G401.6 (cell line): ENCODE measurements around the gene XPC.
"Not testable (repeated sequence)": the region's sequence is repeated elsewhere in the genome, so short reads cannot be mapped to it uniquely, and the experiment has no call there.

Experiments
- FAIRE-seq: peaks from 2 replicates; lab custom pipeline; 2012; peaks lifted over from hg19 to GRCh38; lab: Jason Lieb, UNC

XPC gene

DNA sequence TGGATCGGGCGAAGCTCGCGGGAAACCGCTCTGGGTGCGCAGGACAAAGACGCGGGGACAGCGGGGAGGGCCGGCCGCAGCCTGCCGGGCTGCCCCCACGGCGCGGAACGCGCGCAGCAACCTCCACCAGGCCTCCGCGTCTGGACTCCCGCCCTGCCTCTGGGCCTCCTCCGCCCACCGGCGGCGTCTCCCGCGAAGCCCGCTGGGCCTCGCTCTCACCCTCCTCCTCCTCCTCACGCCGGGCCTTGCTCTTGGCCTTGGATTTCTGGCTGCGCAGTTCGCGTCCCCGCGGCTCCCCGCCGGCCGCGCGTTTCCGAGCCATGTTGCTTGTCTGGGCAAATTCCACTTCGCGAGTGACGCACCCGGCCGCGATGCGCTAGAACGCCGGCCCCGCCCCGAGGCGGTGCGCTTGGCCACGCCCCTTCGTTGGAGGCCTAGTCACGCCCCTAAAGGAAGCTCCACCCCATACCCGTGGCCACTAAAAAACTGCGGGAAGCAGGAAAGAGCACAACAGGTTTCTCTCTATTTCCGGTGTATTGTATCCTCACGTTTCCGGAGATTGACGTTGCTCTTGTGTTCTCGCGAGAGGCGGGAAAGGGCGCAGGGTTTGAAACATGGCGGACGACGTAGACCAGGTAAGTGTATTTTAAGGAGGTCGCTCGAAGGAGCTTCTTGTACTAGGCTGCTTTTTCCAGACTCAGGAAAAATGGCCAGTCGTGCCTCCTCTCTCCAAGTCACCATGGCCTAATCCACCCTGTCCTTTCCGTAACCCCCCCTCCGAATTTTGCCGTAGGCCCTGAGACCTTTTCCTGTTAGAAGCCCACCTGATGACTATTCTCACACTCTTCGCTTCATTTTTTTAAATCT lies at the start of gene XPC, which contains the start of gene LSM3:
TSS of gene XPC (minus strand) at position 355 of the 867 bp plus-strand sequence. CDS start at position 322, 33 bp downstream.
TSS of gene LSM3 (plus strand) at position 571 of the 867 bp plus-strand sequence. CDS start at position 615, 44 bp downstream.
- FAIRE-seq: peak; percentile 99

DNA sequence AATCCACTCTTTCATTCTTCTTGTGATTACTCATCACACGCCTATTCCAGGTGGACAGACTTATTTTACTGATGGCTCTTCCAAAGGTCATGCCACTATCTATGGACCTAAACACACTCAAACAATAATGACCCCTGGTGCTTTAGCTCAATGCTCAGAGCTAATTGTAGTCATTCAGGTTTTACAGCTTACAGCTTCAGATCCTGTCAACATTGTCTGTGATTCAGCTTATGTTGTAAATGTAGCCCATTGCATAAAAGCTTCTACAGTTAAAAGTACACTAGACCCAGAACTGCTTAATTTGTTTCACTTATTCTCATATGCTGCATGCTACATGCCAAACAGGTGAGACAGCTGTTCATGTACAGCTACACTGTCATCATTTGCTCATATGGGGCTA lies 49.5 kb upstream of the XPC start:
- no peak for FAIRE-seq

DNA sequence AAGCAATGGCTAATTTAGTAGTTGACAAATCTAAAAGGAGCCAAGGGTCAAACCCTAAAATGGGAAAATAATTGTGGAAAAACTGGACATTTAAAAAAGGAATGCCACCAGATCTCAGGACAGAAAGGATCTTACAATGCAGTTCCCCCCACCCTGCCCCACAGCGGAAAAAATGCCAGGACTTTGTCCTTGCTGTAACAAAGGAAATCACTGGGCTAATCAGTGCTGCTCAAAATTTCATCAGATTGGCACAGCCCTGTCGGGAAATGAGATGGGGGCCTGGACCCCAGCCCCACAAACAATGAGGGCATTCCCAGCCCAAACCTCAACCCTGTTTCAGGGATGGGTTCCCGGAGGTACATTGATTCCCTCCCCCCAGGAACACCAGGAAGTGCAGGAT lies 48.0 kb upstream of the XPC start:
- FAIRE-seq: not testable (repeated sequence)

DNA sequence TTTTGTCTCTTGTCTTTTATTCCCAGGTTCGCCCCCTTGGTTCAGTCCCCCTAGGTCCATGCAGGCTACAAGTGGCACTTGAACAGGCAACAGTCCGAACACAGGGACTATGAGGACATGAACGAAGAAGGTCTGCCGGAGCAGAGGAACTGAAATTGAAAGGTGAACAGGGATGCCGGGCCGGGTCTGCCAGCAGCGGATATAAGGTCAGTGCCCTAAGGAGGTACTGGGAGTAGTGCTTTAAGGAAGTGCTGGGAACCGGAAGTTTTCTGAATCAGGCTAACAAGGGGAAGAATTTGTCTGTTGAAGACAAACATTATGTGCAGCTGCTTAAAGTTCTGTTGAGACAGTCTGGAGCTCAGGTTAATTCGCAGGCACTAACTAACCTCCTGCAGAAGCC lies 47.0 kb upstream of the XPC start:
- FAIRE-seq: no peak

DNA sequence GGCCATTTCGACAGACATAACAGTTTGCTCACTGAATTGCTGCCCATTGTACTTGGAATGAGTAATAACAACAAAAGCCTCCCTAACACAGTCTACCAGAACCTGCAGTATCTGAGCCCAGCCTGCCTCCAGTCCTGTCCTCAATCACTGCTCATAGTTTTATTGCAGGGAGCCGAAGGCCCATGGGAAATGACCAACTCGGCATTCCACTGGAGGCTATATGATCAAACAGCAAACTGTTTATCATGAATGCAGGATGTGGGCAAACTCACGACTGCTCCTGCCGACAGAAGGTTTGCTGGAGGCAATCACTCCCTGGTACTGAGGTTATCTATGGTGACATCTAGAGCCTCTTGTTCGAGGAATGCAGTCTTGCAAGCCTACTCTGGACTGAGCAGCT lies 46.5 kb upstream of the XPC start:
- no peak for FAIRE-seq

DNA sequence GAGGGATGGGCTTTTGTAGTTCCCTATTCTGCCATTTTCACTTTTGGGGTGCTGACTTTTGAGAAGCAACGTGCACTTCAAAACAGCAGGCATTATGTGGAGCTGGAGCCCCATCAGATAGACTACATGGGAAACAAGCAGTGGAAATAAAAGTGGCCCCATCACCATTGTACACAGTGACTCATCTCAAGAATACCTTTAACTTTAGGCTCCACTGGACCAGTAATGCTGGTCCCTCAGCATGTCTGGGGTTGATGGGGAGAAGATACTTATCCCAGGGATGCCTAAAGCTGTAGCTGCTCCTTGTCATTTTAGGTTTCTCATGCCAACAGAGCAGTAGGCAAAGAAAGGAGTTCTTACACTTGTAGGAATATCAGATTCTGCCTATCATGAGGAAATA lies 45.2 kb upstream of the XPC start:
- no peak for FAIRE-seq

DNA sequence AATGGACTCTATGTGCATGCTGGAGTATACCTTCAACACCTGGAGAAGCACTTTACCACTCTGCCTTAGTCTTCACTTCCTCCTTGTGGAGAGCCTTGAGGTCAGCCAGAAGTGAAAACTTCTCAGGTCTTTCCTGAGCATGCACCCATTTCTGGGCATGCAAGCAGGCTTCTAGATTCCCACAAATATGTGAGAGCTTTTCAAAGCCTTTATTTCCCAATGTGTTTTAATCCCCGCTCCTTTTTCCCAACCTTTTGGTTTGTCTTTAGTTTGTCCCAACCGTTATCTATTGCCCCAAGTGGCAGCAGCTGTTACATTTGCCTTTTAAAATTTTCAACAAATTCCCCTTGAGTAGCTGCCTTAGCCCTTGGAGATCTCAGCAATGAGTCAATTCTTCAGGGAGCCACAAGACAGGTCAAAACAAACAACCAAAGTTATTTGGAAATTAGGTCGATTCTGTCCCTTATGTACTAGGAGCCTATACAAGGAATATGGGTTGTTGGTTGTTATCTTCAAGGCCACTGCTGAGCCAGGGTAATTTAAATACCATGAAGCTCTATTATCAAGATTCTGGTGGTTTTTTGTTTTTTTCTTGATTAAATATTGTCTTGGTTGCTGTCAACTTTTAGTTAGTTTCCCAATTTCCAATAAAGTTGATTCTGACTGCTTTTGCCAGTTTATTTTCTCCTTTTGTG lies 44.6 kb upstream of the XPC start:
- no peak for FAIRE-seq

DNA sequence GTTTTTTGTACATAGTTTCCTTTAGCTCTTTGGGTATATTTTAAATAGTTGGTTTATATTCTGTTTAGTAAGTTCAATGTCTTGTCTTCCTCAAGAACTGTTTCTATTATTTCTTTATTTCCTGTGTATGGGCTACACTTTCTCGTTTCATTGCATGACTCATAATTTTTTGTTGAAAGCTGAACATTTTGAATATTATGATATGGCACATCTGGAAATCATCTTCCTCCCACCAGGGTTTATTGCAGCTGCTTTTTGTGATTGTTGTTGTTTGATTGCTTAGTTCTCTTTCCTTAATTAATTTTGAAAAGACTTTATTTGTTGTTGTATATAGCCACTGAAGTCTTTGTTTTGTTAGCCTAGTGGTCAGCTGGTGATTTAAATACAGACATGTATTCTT lies 44.1 kb upstream of the XPC start:
- FAIRE-seq: no peak

DNA sequence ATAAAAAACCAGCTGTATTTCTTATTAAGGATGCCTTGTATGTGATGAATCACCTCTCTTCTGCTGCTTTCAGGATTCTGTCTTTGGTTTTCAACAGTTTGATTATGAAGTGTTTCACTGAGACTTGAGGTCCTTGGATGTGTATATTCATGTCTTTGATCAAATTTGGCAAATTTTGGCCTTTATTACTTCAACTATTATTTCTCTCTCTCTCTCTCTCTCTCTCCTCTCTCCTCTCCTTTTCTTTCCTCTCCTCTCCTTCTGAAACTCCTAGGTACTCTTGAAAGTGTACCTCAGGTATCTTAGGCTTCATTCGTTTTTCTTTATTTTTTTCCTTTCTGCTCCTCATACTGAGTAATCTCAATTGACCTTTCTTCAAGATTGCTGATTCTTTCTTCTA lies 43.5 kb upstream of the XPC start:
- no peak for FAIRE-seq

DNA sequence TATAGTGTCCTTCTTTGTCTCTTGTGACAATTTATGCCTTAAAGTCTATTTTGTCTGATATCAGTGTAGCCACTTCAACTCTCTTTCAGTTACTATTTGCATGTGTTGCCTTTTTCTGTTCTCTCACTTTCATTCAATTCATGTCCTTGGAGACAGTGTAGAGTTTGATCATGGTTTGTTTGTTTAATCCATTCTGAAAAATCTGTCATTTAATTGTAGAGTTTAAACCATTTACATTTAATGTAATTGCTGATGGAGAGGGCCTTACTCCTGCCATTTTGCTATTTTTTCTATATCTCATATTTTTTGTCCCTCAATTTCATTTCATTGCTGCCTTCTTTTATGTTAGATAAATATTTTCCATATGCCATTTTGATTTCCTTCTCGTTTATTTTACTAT lies 42.5 kb upstream of the XPC start:
- FAIRE-seq: no peak

DNA sequence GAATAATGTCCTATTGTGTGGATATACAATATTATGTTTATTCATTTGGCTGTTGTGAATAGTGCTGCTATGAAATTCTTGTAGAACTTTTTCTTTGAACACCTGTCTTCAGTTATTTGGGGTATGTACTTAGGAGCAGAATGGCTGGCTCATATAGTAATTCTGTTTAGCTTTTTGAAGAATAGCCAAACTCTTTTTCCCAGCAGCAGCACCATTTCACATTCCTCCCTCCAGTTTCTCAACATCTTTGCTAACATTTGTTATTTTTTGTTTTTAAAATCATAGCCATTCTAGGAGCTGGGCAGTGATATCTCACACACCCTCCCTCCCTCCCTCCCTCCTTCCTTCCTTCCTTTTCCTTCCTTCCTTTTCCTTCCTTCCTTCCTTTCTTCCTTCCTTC lies 40.0 kb upstream of the XPC start:
- FAIRE-seq: no peak

DNA sequence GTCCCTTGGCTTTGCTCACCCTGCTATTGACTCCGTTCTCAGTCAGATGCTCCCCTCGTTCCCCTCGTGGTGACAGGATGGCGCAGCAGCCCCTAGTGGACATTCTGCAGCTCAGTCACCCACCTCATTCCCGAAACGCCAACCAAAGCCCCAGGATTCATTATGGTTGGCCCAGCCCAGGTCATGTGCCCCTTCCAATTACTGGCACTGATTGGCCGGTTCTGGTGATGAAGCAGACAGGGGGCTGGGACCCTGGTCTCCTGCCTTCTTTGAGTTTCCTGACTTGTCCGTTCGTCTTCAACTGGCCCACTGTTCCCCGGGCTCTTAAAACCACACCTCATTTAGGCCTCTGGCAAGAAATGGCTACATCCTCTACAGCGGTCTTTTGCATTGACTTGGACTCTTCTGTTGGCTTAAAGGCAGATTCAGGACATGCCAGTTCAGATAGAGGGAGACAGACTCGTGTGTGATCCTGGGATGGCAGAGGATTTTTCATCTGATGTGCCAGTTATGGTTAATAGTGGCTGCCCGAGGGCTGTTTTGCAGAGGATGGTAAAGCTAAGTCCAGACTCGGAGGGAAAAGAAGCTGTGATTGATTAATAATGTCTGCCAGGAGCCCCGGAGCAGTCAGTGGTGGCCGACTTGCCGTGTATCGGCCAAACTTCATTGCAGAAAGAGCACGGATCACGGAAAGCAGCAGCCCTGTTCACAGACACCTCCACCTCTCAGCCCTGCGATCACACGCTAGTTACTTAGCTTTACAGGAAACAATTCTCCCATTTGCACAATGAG lies 38.1 kb upstream of the XPC start:
- no peak for FAIRE-seq

DNA sequence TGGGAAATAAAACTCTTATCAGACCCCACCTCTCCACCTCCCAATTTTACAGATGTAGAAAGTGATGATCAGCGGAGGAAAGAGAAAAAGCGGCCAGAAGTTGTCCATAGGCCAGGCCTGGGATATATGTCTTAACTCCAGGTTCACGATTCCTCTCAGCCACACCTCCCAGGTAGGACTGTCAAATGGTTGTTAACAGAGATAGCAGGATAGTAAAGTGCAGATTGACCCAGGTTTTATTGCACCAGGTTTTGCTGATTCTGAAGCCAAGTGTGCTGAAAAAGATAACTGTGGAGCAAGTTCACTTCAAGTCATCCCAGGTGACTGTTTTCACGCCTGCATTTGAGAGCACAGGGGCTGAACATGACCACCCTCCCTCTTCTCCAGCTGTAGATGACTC lies 36.4 kb upstream of the XPC start:
- no peak for FAIRE-seq

DNA sequence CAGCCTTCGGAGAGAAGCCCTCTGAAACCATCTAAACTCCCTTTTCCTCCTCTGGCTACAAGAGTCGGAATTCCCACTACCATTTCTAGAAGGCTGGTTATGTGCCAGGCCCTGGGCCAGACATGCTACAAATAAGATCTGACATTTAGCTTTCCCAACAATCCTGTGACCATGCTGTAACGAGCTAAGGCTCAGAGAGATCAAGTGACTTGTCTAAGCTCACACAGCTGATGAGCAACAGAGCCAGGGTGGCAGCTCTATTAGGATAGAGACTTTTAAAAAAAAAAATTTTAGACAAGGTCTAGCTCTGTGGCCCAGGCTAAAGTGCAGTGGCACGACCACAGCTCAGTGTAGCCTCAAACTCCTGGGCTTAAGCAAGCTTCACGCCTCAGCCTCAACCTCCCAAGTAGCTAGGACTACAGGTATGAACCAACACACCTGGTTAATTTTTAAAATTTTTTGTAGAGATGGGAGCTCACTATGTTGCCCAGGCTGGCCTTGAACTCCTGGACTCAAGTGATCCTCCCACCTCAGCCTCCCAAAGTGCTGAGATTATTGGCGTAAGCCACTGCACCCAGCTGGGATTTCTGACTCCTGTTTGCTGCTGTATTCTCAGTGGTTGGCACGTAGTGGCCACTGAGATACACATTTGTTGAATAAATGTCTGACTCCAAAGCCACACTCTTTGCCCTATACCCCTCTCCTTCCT lies 34.8 kb upstream of the XPC start:
- no peak for FAIRE-seq

DNA sequence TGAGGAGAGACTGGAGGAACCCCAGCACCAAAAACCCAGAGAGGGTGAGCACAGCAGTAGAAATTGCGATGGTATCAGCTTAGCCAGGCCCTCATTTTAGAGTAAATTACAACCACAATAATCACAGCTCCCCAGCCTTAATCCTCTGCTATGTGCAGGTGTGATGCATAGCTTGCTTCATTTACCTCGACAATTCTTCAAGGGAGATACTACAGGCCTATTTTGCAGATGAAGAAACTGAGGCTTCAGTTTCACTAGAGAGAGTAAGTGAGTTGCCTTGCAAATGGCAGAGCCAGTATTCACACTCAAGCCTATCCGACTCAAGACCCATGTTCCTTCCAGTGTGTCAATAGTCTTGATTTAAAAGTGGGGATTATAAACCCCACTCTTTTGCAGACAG lies 33.6 kb upstream of the XPC start:
- FAIRE-seq: no peak

DNA sequence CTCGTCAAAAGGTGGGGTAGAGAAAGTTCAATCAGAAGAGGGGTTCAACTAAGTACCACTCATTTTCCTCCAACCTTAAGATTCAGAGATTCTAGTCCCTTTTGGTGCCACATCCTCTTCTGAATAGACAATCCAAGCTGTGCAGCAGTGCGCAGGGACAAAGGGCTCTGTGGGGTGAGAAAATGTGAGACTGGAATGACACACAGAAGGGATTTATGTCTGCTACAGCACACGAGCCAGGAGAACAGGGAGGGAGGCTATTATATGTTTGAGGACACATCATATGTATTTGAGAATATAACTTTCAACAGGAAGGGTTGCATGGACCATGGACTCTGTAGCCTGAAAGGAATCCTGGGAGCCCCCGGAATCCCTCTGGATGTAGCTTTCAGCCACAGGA lies 33.2 kb upstream of the XPC start:
- no peak for FAIRE-seq

DNA sequence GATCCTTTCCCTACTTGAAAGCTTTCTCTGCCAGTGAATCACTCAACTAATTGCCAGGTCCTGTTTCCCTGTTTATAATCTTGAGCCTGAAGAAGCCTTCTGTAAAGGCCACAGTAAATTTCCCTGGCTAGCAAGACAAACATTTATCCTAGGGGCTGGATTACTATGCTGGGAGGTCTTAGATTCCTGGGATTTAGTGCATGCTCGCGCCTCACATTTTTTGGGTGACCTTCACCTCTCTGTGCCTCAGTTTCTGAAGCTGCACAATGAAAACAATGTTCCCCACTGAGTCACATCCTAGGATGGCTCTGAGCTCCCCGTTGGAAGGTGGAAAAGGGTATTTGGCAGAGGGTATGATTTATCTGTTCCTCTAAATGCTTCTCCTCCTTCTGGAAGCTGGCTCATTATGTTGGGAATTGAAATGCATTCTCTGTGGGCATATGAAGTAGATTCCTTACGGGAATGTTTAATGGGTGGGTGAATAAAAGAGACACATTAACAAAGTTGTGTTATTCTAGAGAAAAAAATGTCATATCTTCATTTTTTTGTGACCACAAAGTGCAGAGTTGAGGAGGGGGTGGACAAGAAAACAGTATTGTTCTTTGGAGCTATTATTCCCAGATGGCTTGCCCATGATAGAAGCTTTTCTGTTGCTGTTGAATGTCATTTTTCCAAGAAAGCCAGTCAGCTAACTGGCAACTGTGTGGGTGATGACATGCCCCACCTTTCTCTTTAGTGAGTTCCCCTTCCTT lies 32.6 kb upstream of the XPC start:
- no peak for FAIRE-seq

DNA sequence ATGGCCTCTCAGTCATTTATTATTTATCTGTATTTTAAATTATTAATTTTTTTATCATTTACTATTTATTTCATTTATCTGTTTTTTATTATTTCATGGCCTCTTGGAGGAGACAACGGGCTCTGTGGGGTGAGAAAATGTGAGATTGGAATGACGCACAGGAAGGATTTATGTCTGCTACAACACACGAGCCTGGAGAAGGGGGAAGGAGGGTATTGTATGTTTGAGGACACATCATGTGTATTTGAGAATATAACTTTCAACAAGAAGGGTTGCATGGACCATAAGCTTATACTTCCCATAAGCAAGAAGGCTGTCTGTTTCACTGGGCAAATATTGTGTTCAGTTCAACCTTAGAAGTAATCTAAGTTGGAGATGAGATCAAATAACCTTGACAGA lies 31.9 kb upstream of the XPC start:
- no peak for FAIRE-seq

DNA sequence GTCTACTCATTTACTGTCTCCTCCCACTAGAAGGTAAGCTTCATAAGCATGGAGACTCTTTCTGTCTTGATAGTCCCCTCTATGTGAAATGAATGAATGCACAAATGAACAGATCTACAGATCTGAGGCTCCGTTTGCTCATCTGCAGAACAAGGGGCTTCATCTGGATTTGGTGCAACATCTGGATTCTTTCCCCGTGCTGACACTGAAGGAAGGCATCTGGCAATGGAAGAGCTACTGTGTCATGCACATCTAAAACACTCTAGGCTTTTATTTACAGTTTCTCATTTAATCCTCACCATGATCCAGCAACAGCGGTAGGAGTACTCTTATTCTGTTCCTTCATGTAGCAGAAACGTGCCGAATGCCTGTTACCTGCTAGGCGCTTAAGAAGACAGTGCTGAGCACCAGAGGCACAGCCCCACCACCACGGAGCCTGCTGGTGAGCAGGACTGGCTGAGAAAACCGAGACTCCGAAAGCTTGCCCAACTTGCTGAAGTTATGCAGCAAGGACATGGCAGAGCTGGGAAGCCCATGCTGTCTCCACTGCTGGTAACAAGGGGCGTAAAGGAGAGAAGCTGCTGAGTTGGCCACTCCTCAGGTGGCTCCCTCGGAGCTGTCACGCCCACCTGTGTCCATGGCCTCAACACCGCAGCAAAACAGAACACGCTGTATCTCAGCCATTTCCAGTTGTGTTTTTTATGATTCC lies 31.3 kb upstream of the XPC start:
- FAIRE-seq: no peak

DNA sequence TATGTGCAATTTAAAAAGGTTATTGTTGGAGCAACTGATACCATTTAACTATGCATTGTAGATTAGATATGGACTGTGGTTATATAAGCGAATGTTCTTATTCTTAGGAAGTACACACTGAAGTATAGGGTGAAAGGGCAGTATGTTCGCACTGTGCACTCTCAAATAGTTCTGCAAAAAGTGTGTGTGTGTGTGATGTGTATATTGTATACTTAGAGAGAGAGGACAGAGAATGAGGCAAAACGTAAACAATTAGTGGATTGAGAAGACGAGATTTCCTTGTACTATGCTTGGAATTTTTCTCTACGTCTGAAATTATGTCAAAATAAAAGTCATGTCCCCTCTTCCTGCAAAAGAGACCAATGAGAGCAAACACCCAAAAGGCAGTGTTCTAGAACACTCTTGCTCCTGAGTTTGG lies 30.6 kb upstream of the XPC start:
- no peak for FAIRE-seq

DNA sequence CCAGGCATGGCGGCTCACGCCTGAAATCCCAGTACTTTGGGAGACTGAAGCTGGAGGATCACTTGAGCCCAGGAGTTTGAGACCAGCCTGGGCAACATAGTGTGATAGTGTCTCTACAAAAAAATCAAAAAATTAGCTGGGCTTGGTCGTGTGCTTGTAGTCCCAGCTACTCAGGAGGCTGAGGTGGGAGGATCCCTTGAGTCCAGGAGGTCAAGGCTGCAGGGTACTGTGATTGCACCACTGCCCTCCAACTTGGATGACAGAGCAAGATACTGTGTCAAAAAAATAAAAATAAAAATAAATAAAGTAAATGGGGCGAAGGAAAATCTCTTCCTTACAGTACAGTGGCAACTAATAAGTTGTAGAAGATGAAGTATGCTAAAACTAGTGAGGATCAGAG lies 29.8 kb upstream of the XPC start:
- no peak for FAIRE-seq
